ENCODE results near the gene TLN1.

GRCh38 chr9:35690294-35690613 lies 41.7 kb downstream of the TLN1 start:
- TF ChIP-seq, protein P1, sequence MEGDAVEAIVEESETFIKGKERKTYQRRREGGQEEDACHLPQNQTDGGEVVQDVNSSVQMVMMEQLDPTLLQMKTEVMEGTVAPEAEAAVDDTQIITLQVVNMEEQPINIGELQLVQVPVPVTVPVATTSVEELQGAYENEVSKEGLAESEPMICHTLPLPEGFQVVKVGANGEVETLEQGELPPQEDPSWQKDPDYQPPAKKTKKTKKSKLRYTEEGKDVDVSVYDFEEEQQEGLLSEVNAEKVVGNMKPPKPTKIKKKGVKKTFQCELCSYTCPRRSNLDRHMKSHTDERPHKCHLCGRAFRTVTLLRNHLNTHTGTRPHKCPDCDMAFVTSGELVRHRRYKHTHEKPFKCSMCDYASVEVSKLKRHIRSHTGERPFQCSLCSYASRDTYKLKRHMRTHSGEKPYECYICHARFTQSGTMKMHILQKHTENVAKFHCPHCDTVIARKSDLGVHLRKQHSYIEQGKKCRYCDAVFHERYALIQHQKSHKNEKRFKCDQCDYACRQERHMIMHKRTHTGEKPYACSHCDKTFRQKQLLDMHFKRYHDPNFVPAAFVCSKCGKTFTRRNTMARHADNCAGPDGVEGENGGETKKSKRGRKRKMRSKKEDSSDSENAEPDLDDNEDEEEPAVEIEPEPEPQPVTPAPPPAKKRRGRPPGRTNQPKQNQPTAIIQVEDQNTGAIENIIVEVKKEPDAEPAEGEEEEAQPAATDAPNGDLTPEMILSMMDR (IDR thresholded peaks at IDR 0.05 in 4 of 5, conservative IDR thresholded peaks at IDR 0.05 in 1 of 5): no peak
- TF ChIP-seq POLR2A (IDR thresholded peaks at IDR 0.05): no peak

Measured in gastrocnemius medialis (tissue), 4 donors.